HG03045 (cell line): Measurements from ENCODE around the gene SERPINA6.
"Not testable (repeated sequence)": the region's sequence is repeated elsewhere in the genome, so short reads cannot be mapped to it uniquely, and the experiment has no call there.

Experiments
- ATAC-seq: cut with Tn5 transposase; IDR thresholded peaks from one replicate; pipeline ENCODE4 v1.9.1; 2021; ENCODE audit warnings: mild to moderate bottlenecking, moderate library complexity; ENCODE audit not compliant: unreplicated experiment

The SERPINA6 gene

DNA sequence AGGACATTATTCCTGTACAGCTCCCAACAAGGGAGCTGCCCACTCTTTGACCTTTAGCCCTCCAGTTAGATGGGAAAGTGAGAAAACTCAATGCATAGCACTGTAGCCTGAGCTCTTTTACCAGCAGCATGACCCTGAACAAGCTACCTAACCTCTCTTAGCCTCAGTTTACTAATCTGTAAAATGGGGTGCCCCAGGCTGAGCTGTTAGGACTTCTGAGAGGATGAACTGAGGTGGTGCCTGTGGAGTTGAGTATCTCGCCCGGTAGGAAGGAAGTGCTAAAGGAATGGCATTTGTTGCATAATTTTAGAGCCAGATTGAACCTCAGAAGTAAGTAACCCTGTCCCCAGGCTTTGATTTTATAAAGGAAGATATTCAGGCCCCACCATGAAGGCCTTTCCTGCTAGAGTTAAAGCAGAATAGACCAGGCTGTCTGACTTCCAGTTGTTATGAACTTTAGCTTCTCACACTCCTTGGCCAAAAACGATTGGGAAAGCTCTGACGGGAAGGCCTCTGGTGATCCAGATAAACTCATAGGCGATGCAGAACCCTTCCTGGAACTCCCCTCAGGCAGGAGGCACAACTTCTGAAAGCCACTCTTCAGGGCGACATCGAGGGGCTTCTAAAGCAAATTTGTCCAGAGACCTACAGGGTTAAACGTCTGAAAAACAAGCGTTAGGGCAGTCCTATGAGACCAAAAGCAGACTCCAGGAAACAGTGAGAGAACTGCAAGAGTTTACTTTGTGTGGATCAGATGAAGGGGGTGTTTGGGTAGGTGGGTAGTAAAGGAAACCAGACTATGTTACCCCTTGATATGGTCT is 27.6 kb downstream of the SERPINA6 start:
- no peak for ATAC-seq

GRCh38 chr14:94293578-94293924 is 29.6 kb downstream of the SERPINA6 start:
- no peak for ATAC-seq

DNA sequence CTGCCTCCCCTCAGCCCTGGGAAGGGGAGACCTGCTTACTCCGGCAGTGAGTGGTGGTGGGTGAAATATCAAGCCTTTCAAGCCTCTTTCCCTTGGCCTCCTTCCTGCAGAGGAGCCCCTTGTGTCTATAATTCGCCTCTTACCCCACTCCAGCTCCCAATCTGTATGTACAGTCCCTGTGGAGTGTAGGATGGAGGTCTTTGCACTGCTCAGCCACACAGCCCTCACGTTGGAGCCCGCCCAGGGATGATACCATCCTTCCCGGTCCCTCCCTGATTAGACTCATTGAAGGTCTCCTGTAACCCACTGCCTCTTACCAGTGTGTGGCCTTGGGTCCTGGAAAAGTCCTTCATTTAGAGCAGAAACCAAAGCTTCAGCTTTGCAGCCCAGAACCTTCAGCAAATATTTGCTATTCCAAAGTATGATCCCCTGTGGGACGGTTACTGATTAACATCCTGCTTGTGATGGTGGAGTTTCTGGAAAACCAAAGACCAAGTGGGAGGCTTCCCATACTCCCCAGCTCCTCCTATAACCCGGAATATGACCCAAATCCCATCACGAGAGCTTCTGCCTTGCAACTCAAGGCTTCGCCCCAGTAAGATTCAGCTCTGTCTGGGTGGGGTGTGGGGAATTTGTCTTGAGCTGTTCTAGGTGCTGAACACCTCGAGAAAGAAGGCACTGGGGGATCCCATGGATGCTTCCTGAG is 30.1 kb downstream of the SERPINA6 start, which contains the start of gene SERPINA10:
Gene SERPINA10, minus strand, starts transcription at position 397 of the 706 bp plus-strand sequence. CDS start 2,675 bp downstream, outside the sequence.
- ATAC-seq, result no peak

- ATAC-seq, result no peak
Observed at GRCh38 chr14:94292526-94292871, 30.6 kb downstream of the SERPINA6 start.

DNA sequence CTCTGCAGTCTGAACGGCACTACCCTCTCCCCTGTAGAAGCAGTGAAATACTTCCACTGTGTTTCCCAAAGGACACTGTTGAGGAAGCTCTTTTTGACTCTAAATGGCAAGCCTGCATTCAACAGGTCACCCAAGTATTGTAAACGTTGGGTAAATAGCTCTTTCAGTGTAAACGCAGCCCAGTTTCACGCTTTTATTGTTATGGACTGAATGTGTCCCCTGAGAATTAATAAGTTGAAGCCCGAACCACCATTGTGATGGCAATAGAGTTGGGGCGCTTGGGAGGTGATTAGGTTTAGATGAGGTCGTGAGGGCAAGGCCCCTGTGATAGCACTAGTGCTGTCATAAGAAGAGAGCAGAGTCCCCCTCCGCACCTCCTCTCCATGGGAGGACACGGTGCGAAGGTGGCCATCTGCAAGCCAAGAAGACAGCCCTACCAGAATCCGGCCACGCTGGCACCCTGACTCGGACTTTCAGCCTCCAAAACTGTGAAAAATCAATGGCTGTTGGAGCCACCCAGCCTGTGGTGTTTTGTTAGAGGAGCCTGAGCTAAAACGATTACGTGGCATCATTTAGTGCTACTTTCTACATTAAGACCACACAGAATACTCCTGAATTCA is 31.1 kb downstream of the SERPINA6 start:
- no peak for ATAC-seq

- ATAC-seq, result no peak
Observed at GRCh38 chr14:94291159-94291905, 31.8 kb downstream of the SERPINA6 start.

DNA sequence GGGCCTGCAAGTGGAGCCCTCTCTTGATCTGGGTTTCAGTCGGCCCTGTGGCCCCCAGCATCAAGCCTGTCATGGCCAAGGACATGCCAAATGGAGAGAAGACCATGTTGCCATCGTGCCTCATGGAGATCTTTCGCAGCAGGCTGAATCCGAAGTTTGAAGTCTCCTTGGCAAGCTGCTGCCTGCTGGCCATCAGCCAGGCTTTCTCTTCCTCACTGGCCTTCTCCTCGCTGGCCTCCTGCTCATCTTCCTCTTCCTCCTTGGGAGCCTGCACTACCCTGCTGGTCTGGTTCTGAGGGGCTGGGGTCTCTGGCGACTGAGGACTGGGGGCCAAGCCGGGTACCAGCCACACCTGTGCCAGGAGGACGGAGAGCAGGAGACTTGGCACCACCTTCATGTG is 32.9 kb downstream of the SERPINA6 start:
- ATAC-seq, result no peak

GRCh38 chr14:94288610-94289465 is 34.3 kb downstream of the SERPINA6 start:
- no peak for ATAC-seq

GRCh38 chr14:94285158-94285557 is 38.0 kb downstream of the SERPINA6 start:
- no peak for ATAC-seq

- ATAC-seq, result no peak
Observed at GRCh38 chr14:94284221-94284620, 38.9 kb downstream of the SERPINA6 start.

- ATAC-seq, result no peak
Observed at GRCh38 chr14:94282991-94283723, 40.0 kb downstream of the SERPINA6 start.

- no peak for ATAC-seq
Observed at GRCh38 chr14:94278731-94279130, 44.4 kb downstream of the SERPINA6 start.

- not testable (repeated sequence) for ATAC-seq
Observed at GRCh38 chr14:94276898-94277561, 46.1 kb downstream of the SERPINA6 start.

GRCh38 chr14:94269156-94269555 is 54.0 kb downstream of the SERPINA6 start:
- ATAC-seq, result no peak

DNA sequence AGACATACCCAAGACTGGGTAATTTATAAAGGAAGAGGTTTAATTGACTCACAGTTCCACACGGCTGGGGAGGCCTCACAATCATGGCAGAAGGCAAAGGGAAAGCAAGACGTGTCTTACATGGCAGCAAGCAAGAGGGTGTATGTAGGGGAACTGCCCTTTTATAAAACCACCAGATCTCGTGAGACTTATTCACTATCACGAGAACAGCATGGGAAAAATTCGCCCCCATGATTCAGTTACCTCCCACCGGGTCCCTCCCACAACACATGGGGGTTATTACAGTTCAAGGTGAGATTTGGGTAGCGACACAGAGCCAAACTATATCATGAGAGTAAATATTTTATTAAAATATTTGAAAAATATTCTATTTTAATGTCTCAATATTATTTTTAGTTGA is 54.6 kb downstream of the SERPINA6 start:
- not testable (repeated sequence) for ATAC-seq

DNA sequence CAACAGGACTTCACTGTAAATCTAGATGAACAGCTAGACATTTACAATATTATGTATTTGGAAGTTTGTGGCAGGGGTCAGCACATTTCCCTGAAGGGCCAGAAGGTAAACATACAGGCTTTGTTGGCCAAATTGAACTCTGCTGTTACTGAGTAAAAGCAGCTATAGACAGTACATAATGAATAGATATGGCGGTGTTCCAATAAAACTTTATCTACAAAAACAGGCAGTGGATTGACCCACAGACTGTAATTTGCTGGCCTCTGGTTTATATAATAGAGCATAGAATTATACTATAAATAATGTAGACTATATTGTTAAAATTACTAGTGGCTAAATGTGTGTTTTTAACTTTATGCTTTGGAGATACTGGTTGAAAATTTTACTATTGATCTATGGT is 55.8 kb downstream of the SERPINA6 start:
- ATAC-seq, result no peak

DNA sequence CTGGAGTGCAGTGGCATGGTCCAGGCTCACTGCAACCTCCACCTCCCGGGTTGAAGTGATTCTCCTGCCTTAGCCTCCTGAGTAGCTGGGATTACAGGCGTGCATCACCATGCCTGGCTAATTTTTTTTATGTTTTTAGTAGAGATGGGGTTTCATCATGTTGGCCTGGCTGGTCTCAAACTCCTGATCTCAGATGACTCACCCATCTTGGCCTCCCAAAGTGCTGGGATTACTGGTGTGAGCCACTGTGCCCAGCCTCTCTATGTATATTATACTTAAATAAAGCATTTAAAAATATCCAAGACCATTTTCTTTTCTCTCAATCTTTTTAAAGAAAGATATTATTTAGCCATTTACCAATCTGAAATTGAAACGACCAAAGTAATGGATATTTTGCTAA is 58.9 kb downstream of the SERPINA6 start:
- ATAC-seq, result not testable (repeated sequence)
